GM12872 (cell line): ENCODE measurements around the gene TECTA.

Experiments
- TF ChIP-seq, protein P1 (sequence below): IDR thresholded peaks from 3 replicates; pipeline ENCODE4 v1.5.1; 2011; ENCODE audit warnings: low read depth, mild to moderate bottlenecking, low read length, moderate library complexity; ENCODE audit not compliant: insufficient read depth

Gene TECTA

GRCh38 chr11:121105481-121106195 lies 4.6 kb downstream of the TECTA start:
- TF ChIP-seq, protein P1, sequence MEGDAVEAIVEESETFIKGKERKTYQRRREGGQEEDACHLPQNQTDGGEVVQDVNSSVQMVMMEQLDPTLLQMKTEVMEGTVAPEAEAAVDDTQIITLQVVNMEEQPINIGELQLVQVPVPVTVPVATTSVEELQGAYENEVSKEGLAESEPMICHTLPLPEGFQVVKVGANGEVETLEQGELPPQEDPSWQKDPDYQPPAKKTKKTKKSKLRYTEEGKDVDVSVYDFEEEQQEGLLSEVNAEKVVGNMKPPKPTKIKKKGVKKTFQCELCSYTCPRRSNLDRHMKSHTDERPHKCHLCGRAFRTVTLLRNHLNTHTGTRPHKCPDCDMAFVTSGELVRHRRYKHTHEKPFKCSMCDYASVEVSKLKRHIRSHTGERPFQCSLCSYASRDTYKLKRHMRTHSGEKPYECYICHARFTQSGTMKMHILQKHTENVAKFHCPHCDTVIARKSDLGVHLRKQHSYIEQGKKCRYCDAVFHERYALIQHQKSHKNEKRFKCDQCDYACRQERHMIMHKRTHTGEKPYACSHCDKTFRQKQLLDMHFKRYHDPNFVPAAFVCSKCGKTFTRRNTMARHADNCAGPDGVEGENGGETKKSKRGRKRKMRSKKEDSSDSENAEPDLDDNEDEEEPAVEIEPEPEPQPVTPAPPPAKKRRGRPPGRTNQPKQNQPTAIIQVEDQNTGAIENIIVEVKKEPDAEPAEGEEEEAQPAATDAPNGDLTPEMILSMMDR, result 0 out of 3 replicates have a peak, but pooled peaks have one; percentile 6

GRCh38 chr11:121106812-121107211 lies 5.8 kb downstream of the TECTA start:
- TF ChIP-seq, protein P1, result no peak

- TF ChIP-seq, protein P1, result no peak
Measured at GRCh38 chr11:121108413-121108812, 7.4 kb downstream of the TECTA start.

GRCh38 chr11:121109471-121109870 lies 8.4 kb downstream of the TECTA start:
- TF ChIP-seq, protein P1, result no peak

- TF ChIP-seq, protein P1, result no peak
Measured at GRCh38 chr11:121109916-121110586, 9.0 kb downstream of the TECTA start.

DNA sequence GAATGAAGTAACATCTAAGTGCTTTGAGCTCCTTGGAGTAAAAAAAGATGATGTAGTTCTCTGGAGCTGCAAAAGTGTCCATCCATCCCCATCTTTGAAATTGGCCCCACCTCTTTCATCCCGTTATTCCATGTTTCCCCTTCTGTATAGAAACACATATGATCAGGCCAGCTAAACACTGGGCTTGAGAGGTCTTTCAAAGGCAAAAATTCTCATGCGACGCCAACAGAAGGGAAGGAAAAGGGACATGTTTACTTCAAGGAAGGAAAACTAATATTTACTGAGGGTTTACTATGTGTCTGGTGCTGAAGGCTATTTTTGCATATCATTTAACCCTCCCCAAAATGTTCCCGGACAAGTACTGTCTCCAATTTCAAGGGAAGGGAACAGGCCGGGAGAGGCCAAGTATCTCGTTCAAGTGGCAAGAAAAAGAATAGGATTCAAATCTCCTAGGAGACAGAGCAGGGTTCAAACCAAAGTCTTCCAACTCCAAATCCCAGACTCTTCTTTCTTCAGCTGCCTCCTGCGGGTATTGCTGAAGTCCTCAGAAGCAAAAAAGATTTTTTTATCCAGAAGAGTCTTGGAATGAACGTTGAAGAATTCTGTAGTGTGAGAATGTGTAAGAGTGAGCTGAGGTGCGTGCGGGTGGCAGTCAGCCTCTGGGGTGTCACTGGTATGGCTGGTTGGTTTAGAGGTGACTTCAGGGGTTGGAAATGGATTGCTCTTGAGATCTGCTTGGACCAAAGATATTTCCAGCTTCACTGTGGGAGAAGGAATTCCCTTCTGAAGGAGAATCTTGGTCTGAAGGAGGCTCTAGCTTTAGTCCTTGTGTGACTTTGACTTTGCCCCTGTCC lies 10.1 kb downstream of the TECTA start:
- TF ChIP-seq, protein P1, result no peak
